Effector memory CD8-positive, alpha-beta T cell (primary cell): Measurements from ENCODE around the gene CBFA2T3.
"Not testable (repeated sequence)": the region's sequence is repeated elsewhere in the genome, so short reads cannot be mapped to it uniquely, and the experiment has no call there.

Source experiments
- ATAC-seq: fragments of 150-1000 bp; cut with Tn5 transposase; replicated peaks from 2 replicates; pipeline ENCODE4 v1.10.0; 2021; ENCODE audit warnings: mild to moderate bottlenecking, moderate library complexity
- DNase-seq, 3 experiments: peaks; one replicate each; pipeline ENCODE4 v3.0.0; 2021
- H3K27ac Mint-ChIP-seq, 2 donors: one replicate each; pipeline ENCODE4 v1.8.0; 2022; ENCODE audit warnings: mild to moderate bottlenecking in 2 of 2, mixed read lengths in 2 of 2, moderate library complexity in 2 of 2
- H3K27me3 Mint-ChIP-seq, 2 donors: one replicate each; pipeline ENCODE4 v1.8.0; 2022; ENCODE audit warnings: mixed read lengths in 2 of 2
- H3K36me3 Mint-ChIP-seq: one replicate; pipeline ENCODE4 v1.8.0; 2022; ENCODE audit warnings: mild to moderate bottlenecking, moderate library complexity, mixed read lengths; ENCODE audit not compliant: insufficient read depth
- H3K4me1 Mint-ChIP-seq, 2 donors: one replicate each; pipeline ENCODE4 v1.8.0; 2022; ENCODE audit warnings: low read depth in 2 of 2, mixed read lengths in 2 of 2
- H3K4me3 Mint-ChIP-seq, 2 donors: one replicate each; pipeline ENCODE4 v1.8.0; 2022; ENCODE audit warnings: mild to moderate bottlenecking in 2 of 2, mixed read lengths in 2 of 2, moderate library complexity in 2 of 2
- H3K9me3 Mint-ChIP-seq, 2 donors: one replicate each; pipeline ENCODE4 v1.8.0; 2022; ENCODE audit warnings: mixed read lengths in 2 of 2

CBFA2T3 gene

DNA sequence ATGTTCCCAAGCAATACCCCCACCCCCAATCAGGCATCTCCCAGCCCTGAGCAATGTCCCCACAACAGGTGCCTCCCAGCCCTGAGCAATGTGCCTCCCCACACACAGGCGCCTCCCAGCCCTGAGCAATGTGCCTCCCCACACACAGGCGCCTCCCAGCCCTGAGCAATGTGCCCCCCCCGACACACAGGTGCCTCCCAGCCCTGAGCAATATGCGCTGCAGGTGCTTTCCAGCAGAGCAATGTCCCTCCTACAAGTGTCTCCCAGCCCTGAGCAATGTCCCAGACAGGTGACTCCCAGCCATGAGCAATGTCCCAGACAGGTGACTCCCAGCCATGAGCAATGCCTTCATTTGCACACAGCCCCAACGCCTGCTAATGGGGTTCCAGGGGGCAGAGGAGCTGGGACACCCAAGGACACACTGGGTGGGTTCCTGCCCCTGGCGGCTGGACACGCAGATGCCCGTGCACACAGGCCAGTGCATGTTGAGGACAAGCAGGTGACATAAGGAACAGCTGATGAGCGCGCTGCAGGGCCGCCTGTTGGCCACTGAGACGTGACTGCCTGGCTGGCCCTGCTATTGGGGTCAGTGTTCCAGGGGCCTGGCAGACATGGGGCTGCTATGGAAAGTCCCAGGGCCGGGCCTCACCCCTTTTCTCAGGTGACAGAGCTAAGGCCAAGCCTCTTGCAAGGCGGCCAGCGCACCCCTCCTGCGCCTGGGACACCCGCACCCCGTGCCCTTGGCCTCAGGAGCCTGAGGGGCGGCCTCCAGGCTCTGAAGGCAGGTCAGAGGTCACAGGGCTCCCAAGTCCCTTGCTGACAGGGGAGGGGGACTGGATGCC, 83.7 kb downstream of the CBFA2T3 start:
- DNase-seq (no peak), ATAC-seq (no peak)
- no peak overlapping the region for H3K4me3 Mint-ChIP-seq
- H3K27me3 Mint-ChIP-seq, result no peaks in the 10 kb centered on the region
- H3K9me3 Mint-ChIP-seq, result no peaks in the 10 kb centered on the region
- H3K36me3 Mint-ChIP-seq, result peaks cover 4% of the 10 kb centered on the region
- no peaks in the 10 kb centered on the region for H3K4me1 Mint-ChIP-seq
- no peak overlapping the region for H3K27ac Mint-ChIP-seq

DNA sequence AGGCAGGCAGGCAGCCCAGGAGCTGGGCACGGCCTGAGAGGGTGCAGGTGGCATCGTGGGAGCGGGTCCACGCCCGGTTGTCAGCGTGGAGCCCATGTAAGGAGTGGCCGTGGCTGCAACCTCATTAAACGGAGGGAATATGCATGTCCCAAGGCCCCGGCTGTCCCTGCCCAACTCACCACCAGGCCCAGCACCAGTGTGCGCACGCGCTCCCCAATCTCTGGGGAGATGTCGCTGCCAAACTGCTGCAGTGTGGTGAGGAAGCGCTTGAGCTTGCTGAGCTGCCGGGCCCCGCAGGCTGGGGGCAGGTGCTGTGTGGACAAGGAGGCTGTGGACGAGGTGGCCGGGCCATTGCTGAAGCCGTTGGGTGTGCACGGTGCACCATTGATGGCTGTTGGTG, 84.9 kb downstream of the CBFA2T3 start:
- DNase-seq, result no peak

DNA sequence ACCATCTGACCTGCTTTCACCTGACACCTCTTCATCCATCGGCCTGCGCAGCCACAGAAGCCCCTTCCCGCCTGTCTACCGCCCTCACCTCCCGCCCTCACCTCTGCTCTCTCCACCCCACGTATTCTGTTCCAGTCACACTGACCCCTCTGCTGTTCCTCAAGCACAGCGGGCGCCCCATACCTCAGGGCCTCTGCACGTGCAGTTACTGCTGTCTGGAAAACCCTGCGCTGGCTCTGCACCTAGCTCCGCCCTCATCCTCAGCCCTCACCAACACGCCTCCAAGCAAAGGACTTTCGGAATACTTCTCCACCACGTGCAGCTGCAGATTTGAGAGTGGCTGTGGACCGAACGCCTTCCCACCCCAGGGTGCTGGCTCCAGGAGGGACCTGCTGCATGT, 85.9 kb downstream of the CBFA2T3 start:
- Mint-ChIP-seq H3K27ac (no peak overlapping the region), H3K36me3 (peaks cover 4% of the 10 kb centered on the region), H3K4me1 (no peaks in the 10 kb centered on the region), H3K27me3 (no peaks in the 10 kb centered on the region), H3K9me3 (no peaks in the 10 kb centered on the region), H3K4me3 (no peak overlapping the region)
- no peak for DNase-seq
- ATAC-seq, result no peak

More for the DNA sequence above, 84.9 kb downstream of the CBFA2T3 start:
- Mint-ChIP-seq H3K4me1 (no peaks in the 10 kb centered on the region), H3K4me3 (no peak overlapping the region), H3K27ac (no peak overlapping the region), H3K27me3 (no peaks in the 10 kb centered on the region), H3K9me3 (no peaks in the 10 kb centered on the region), H3K36me3 (peaks cover 4% of the 10 kb centered on the region)
- ATAC-seq, result no peak

DNA sequence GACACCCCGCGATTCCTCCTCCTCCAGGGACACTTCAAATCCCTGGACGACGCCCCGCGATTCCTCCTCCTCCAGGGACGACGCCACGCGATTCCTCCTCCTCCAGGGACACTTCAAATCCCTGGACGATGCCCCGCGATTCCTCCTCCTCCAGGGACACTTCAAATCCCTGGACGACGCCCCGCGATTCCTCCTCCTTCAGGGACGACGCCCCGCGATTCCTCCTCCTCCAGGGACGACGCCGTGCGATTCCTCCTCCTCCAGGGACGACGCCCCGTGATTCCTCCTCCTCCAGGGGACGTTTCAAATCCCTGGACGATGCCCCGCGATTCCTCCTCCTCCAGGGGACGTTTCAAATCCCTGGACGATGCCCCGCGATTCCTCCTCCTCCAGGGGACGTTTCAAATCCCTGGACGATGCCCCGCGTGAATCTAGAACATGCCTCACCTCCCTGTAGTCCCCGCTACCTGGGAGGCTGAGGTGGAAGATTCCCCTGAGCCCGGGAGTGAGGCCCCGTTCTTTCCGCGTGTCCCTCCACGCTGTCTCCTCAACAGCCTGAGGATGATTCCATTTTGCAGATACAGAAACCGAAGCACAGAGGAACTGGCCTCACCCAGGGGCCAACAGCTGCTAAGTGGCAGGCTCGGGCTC, 87.2 kb downstream of the CBFA2T3 start:
- H3K4me3 Mint-ChIP-seq, H3K27ac Mint-ChIP-seq, DNase-seq, H3K27me3 Mint-ChIP-seq, H3K4me1 Mint-ChIP-seq, H3K36me3 Mint-ChIP-seq, H3K9me3 Mint-ChIP-seq, ATAC-seq: not testable (repeated sequence)

DNA sequence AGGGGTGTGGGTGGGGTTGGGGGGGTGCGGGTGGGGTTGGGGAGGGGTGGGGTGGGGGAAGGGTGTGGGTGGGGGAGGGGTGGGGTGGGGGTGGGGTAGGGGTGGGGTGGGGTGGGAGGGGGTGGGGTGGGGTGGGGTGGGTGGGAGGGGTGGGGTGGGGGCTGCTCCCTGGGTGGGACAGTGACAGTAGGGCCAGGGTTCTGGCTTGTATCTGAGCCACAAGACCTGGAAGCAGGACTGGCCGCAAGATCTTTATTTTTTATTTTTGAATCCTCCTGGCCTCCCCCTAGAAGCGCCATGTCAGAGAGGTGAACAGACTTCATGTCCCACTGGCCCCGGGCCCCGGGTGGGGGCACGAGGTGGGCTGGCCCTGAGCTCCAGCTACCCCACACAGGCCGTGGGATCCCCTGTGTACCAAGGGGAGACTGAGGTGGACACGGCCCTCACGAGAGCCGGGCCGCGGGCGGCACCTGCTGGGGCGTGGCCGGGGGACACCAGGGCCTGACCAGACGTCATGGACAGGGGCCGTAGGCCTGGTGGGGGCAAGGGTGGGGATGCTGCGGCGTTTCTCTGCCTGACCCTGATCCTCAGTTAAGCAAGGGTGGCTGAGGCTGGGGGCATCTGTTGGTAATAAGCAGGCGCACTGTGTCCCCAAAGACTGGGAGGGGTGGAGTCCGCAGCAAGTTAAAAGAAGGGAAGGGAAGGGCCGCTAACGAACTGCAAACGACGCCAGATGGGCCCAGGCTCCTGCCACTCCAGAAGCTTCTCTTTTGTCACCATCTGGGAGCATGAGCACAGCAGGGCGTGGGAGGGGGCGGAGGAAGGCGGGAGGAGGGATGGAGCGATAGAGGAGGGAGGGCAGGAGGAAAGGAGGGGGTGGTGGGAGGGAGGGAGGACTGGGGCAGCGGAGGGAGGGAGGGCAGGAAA, 88.3 kb downstream of the CBFA2T3 start:
- Mint-ChIP-seq H3K36me3 (peaks cover 4% of the 10 kb centered on the region), H3K4me3 (no peak overlapping the region), H3K4me1 (no peaks in the 10 kb centered on the region), H3K9me3 (no peaks in the 10 kb centered on the region), H3K27me3 (no peaks in the 10 kb centered on the region), H3K27ac (no peak overlapping the region)
- ATAC-seq, result no peak
- DNase-seq, result no peak

DNA sequence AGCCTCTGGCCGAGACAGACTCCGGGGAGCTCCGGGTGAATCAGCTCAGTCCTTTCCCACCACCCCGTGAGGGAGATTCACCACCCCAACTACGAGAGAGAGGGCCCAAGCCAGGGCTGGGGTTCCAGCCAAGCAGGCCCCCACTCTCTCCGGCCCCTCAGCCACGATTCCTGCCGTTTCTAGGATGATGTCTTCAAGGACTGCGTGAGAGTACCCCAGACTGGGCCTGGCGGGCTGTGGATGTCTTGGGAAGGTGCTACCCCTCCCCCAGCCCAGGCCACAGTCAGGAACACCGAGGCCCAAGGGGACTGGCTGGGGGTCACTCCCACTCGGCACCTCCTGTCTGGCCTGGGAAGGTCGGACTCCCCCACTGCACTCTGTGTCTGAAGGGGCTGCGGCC, 89.0 kb downstream of the CBFA2T3 start:
- ATAC-seq, result no peak
- Mint-ChIP-seq H3K4me3 (no peak overlapping the region), H3K9me3 (no peaks in the 10 kb centered on the region), H3K27me3 (no peaks in the 10 kb centered on the region), H3K4me1 (no peaks in the 10 kb centered on the region), H3K36me3 (peaks cover 4% of the 10 kb centered on the region), H3K27ac (no peak overlapping the region)
- DNase-seq, result no peak

DNA sequence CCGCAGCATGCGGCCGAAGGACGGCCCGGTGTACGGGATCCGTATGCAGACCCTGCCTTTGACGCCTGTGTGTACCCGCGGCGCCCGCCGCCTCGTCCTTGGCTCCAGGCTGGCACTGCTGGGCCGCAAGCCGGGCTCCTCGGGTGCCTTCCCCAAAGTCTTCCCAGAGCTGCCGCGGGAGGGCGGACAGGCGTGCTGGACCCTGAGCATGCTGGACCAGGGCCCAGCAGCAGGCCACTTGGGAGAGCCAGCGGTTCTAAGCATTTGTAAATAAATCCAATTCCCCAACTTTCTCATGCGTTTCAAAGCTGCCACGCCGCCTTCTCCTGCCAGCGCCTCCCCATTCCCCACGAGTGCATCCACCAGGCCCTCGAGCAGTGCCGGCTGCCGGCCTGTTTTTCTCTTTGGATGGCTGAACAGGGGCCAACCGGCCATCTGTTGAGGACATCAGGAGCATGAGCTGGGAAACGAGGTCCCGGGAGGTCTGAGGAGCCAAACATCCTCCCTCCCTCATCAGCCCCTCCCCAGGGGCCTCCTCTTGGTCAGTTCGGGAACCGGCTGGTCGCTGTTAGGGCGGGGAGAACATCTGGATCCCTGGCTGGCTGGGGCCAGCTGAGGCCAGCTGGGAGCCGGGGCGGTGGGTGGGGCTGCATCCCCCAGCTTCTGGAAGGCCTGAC, 90.0 kb downstream of the CBFA2T3 start:
- Mint-ChIP-seq H3K27me3 (no peaks in the 10 kb centered on the region), H3K4me1 (peaks cover 6% of the 10 kb centered on the region in 2 donors), H3K4me3 (no peak overlapping the region), H3K27ac (no peak overlapping the region), H3K9me3 (no peaks in the 10 kb centered on the region), H3K36me3 (peaks cover 4% of the 10 kb centered on the region)
- ATAC-seq, result no peak
- no peak for DNase-seq

DNA sequence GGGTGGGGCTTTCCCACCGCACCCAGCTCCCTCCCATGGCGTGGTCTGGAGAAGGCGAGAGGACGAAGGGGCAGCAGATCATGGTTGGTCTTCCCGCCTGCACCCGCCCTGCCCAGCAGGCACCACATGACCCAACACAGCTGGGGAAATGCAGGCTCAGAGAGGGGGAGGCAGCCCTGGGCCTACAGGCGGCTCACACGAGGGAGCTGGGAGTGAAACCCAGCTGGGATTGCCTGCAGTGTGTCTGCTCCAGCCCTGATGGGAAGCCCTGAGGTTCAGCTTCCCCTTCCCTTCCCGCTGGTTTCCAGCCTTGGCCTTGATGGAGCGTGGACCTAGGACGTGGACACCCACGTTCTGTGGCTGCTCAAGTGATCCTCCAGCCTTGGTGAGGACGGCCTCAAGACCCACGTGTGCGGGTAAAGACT, 90.6 kb downstream of the CBFA2T3 start:
- Mint-ChIP-seq H3K27me3 (no peaks in the 10 kb centered on the region), H3K27ac (no peak overlapping the region), H3K9me3 (no peaks in the 10 kb centered on the region), H3K36me3 (peaks cover 4% of the 10 kb centered on the region), H3K4me1 (peaks cover 6% of the 10 kb centered on the region in 2 donors), H3K4me3 (no peak overlapping the region)
- ATAC-seq (no peak), DNase-seq (no peak)

DNA sequence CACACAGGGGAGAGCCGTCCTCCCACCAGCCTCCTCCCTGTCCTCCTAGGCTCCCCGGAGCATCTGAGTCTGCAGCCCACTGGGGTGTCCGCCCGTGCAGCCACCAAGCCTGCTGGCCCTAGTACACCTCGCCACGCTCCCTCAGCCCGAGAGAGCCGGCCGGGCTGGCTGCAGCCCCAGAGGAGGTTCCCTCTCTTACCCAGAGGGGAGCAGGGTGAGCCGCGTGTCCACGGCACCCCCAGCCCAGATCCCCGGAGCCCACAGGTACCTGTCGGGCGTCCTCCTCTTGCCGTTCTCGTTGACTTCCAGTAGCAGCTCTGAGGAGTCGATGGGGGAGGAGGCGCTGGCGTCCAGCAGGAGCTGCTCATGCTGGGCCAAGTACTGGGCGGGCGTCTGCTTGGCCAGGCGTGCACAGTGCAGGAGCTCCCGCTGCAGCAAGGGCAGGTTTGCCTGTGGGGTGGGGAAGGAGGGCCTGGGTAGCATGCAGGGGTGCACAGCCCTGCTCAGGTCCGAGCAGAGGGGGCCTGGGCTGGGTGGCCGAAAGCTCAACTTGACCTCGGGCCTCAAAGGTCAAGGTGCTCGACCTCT, 91.2 kb downstream of the CBFA2T3 start:
- Mint-ChIP-seq H3K36me3 (peaks cover 2% of the 10 kb centered on the region), H3K27ac (no peak overlapping the region), H3K4me1 (peaks cover 6% of the 10 kb centered on the region in 2 donors), H3K9me3 (no peaks in the 10 kb centered on the region), H3K27me3 (no peaks in the 10 kb centered on the region), H3K4me3 (no peak overlapping the region)
- ATAC-seq (no peak), DNase-seq (no peak)

DNA sequence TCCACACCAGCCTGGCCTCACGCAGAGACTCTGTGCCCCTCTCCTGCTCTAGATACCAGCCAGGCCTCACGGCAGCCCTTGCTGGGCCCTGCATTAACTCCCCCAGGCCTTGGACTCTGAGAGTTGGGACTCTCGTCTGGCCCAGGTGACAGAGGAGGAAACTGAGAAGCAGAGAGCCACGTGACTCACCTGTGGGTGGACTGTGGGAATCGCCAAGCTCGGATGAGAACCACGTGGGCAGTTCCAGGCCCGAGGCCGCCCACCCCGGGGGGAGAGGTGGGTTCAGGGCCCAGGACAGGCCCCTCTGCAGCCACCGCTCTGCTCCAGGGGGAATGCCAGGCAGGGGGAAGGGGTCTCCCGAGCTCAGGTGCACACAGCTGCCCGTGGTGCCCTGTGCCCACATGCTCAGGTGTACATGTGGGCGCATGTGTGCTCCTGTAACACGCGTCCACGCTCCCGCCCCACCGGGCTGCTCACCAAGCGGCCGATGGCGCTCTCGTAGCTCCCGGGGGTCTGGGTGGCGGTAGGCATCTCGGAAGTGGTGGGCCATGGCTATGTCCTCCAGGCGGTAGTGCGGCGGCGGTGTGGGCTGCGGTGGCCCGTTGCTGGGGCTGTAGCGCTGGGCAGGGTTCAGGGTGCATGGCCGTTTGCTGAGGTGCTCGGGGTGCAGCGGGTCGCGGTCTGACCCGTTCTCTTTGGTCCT, 92.3 kb downstream of the CBFA2T3 start:
- Mint-ChIP-seq H3K4me3 (no peak overlapping the region), H3K4me1 (peaks cover 6% of the 10 kb centered on the region in 2 donors), H3K27ac (no peak overlapping the region), H3K9me3 (no peaks in the 10 kb centered on the region), H3K27me3 (peaks cover 0 to 9% of the 10 kb centered on the region in 2 donors), H3K36me3 (no peaks in the 10 kb centered on the region)
- ATAC-seq (no peak), DNase-seq (no peak)

DNA sequence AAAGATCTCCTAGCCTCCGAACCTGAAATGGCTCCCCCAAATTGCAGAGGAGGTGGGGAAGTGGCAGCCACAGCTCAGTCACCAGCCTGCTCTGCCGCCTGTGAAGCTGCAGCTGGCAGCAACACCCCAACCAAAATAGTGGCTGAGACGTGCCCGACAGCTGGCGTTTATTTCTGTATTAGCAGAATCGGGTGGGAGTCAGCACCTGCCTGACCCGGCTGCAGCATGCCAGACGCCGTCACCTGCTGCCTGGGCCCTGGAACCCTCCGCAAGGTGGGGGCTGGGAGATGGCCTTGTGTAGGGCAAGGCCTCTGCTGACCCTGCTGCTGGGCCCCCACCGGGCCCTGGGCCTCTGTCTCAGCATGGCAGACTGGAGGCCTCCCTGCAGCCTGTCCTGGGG, 93.1 kb downstream of the CBFA2T3 start:
- DNase-seq (no peak), ATAC-seq (no peak)
- no peaks in the 10 kb centered on the region for H3K36me3 Mint-ChIP-seq
- H3K4me3 Mint-ChIP-seq, result no peak overlapping the region
- H3K27ac Mint-ChIP-seq, result no peak overlapping the region
- peaks cover 0 to 12% of the 10 kb centered on the region in 2 donors for H3K27me3 Mint-ChIP-seq
- H3K4me1 Mint-ChIP-seq, result peaks cover 6% of the 10 kb centered on the region in 2 donors
- no peaks in the 10 kb centered on the region for H3K9me3 Mint-ChIP-seq

DNA sequence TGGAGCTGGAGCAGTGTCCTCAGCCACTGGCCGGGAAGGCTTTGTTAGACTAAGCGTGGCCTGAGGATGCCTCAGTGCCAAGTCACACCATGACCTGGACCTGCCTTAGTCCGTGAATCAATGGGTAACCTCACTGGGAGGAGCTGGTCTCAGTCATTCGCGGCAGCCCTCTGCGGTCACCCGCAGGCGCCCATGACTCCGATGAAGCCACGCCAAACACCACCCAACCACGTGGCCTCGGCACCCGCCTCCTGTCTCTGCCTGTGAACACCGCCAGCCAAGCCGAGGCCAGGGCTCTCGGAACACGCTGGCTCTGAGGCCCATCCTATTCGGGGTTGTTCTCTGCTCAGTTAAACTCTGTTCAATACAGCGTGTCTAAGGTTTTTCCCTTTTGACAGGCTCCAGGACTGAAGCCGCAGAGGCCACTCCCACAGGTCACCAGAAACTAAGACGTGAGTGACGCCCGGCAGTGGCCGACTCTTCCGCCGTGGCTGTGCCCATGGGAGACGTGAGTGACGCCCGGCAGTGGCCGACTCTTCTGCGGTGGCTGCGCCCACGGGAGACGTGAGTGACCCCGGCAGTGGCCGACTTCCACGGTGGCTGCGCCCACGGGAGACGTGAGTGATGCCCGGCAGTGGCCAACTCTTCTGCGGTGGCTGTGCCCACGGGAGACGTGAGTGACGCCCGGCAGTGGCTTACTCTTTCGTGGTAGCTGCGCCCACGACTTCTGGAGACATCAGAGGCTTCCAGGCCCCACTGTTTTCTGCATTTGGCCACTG, 93.7 kb downstream of the CBFA2T3 start:
- H3K4me1 Mint-ChIP-seq, result peaks cover 6% of the 10 kb centered on the region in 2 donors
- DNase-seq, result no peak
- no peaks in the 10 kb centered on the region for H3K36me3 Mint-ChIP-seq
- peaks cover 0 to 13% of the 10 kb centered on the region in 2 donors for H3K27me3 Mint-ChIP-seq
- no peak for ATAC-seq
- H3K4me3 Mint-ChIP-seq, result no peak overlapping the region
- no peaks in the 10 kb centered on the region for H3K9me3 Mint-ChIP-seq
- H3K27ac Mint-ChIP-seq, result no peak overlapping the region
